GM19351 (cell line): ENCODE measurements around the gene ACP6.
"Not testable (repeated sequence)": the region's sequence is repeated elsewhere in the genome, so short reads cannot be mapped to it uniquely, and the experiment has no call there.

Experiments
- ATAC-seq: cut with Tn5 transposase; IDR thresholded peaks from one replicate; pipeline ENCODE4 v1.9.1; 2021; ENCODE audit warnings: mild to moderate bottlenecking, moderate library complexity; ENCODE audit not compliant: unreplicated experiment

Gene ACP6

GRCh38 chr1:147624529-147624928 lies 45.8 kb downstream of the ACP6 start:
- no peak for ATAC-seq

- ATAC-seq: no peak
Observed at GRCh38 chr1:147624011-147624410, 46.3 kb downstream of the ACP6 start.

GRCh38 chr1:147622731-147623130 lies 47.6 kb downstream of the ACP6 start:
- no peak for ATAC-seq

GRCh38 chr1:147620543-147620942 lies 49.8 kb downstream of the ACP6 start:
- ATAC-seq: no peak

GRCh38 chr1:147619741-147620140 lies 50.6 kb downstream of the ACP6 start:
- ATAC-seq: no peak

- ATAC-seq: no peak
Observed at GRCh38 chr1:147618771-147619170, 51.6 kb downstream of the ACP6 start.

- ATAC-seq: no peak
Observed at GRCh38 chr1:147618077-147618569, 52.2 kb downstream of the ACP6 start.

GRCh38 chr1:147614966-147615365 lies 55.4 kb downstream of the ACP6 start:
- ATAC-seq: not testable (repeated sequence)

- no peak for ATAC-seq
Observed at GRCh38 chr1:147613506-147613905, 56.8 kb downstream of the ACP6 start.

GRCh38 chr1:147612366-147612765 lies 58.0 kb downstream of the ACP6 start:
- ATAC-seq: no peak

- ATAC-seq: no peak
Observed at GRCh38 chr1:147611586-147611985, 58.7 kb downstream of the ACP6 start.

- ATAC-seq: peak; percentile 90
Observed at GRCh38 chr1:147611021-147611426, 59.3 kb downstream of the ACP6 start.

- ATAC-seq: no peak
Observed at GRCh38 chr1:147609358-147609757, 61.0 kb downstream of the ACP6 start.

GRCh38 chr1:147608596-147608995 lies 61.7 kb downstream of the ACP6 start:
- no peak for ATAC-seq

- ATAC-seq: no peak
Observed at GRCh38 chr1:147605591-147605990, 64.7 kb downstream of the ACP6 start.

GRCh38 chr1:147603986-147604385 lies 66.3 kb downstream of the ACP6 start:
- ATAC-seq: no peak

- peak; percentile 4 for ATAC-seq
Observed at GRCh38 chr1:147600119-147601111, 69.9 kb downstream of the ACP6 start.

GRCh38 chr1:147599362-147600118 lies 70.8 kb downstream of the ACP6 start:
- ATAC-seq: peak; percentile 72

GRCh38 chr1:147598621-147599361 lies 71.5 kb downstream of the ACP6 start:
- ATAC-seq: peak; percentile 11

- ATAC-seq: no peak
Observed at GRCh38 chr1:147597010-147597409, 73.3 kb downstream of the ACP6 start.
